HFFc6 (cell line): ENCODE data around the gene HOXB3. TPM values are rescaled to one million over a fixed set of nuclear protein-coding genes. Genes with fewer than 3 reads are reported as not detected.

ENCODE experiments used
- DNase-seq: peaks from one replicate; pipeline ENCODE4 v3.0.0-alpha.2; 2018
- H3K27ac Mint-ChIP-seq: 2 replicates; pipeline ENCODE4 v1.8.0; 2020; ENCODE audit warnings: mild to moderate bottlenecking, mixed read lengths
- H3K27me3 Mint-ChIP-seq: 2 replicates; pipeline ENCODE4 v1.8.0; 2021; ENCODE audit warnings: mild to moderate bottlenecking, moderate library complexity, mixed read lengths; ENCODE audit not compliant: insufficient read depth
- H3K36me3 Mint-ChIP-seq: 2 replicates; pipeline ENCODE4 v1.8.0; 2021; ENCODE audit warnings: low read depth, mixed read lengths
- H3K4me1 Mint-ChIP-seq: 2 replicates; pipeline ENCODE4 v1.8.0; 2020; ENCODE audit warnings: low read depth, mixed read lengths
- H3K4me3 Mint-ChIP-seq: 2 replicates; pipeline ENCODE4 v1.8.0; 2020; ENCODE audit warnings: mild to moderate bottlenecking, moderate library complexity, mixed read lengths
- H3K9me3 Mint-ChIP-seq: 2 replicates; pipeline ENCODE4 v1.8.0; 2020; ENCODE audit warnings: mild to moderate bottlenecking, mixed read lengths
- CTCF ChIP-seq: fragments of 200-600 bp; sonication (generic); IDR thresholded peaks from 2 replicates; pipeline ENCODE4 v1.5.0; 2021; ENCODE audit warnings: antibody characterized with exemption, mild to moderate bottlenecking
- total RNA-seq, 6 experiments: library from RNA; stranded (reverse); fragmentation: NEBNext Ultra II Directional; extraction: Animal tissue kit (Norgen Biotek cat#: 25700); gene quantifications; 2 replicates in 1 of 6; 3 replicates in 5 of 6; pipeline ENCODE4 v1.2.3, GENCODE V29; 2021

HOXB3 gene
- total RNA-seq, 6 experiments from 2014 or later: not detected

- no peaks in the 10 kb centered on the region for H3K36me3 Mint-ChIP-seq
- peaks cover 15% of the 10 kb centered on the region for H3K4me1 Mint-ChIP-seq
- no peak overlapping the region for H3K4me3 Mint-ChIP-seq
- H3K27ac Mint-ChIP-seq: no peak overlapping the region
- peak; percentile 80 for DNase-seq
- H3K27me3 Mint-ChIP-seq: peaks cover 12% of the 10 kb centered on the region
- no peak for TF ChIP-seq CTCF
- H3K9me3 Mint-ChIP-seq: no peaks in the 10 kb centered on the region
Measured at GRCh38 chr17:48505788-48506187, 84.3 kb downstream of the HOXB3 start.

GRCh38 chr17:48504953-48505352 lies 85.1 kb downstream of the HOXB3 start:
- H3K27ac Mint-ChIP-seq: no peak overlapping the region

GRCh38 chr17:48503747-48504146 lies 86.3 kb downstream of the HOXB3 start:
- DNase-seq: no peak
- no peak overlapping the region for H3K27ac Mint-ChIP-seq
- H3K4me3 Mint-ChIP-seq: no peak overlapping the region
- no peak for TF ChIP-seq CTCF
- no peaks in the 10 kb centered on the region for H3K36me3 Mint-ChIP-seq
- peaks cover 20% of the 10 kb centered on the region for H3K27me3 Mint-ChIP-seq
- peaks cover 29% of the 10 kb centered on the region for H3K4me1 Mint-ChIP-seq
- H3K9me3 Mint-ChIP-seq: no peaks in the 10 kb centered on the region

More at GRCh38 chr17:48504953-48505352, 85.1 kb downstream of the HOXB3 start:
- TF ChIP-seq CTCF: no peak
- no peaks in the 10 kb centered on the region for H3K36me3 Mint-ChIP-seq
- H3K4me3 Mint-ChIP-seq: no peak overlapping the region
- H3K27me3 Mint-ChIP-seq: peaks cover 18% of the 10 kb centered on the region
- peaks cover 23% of the 10 kb centered on the region for H3K4me1 Mint-ChIP-seq
- H3K9me3 Mint-ChIP-seq: no peaks in the 10 kb centered on the region
- no peak for DNase-seq

GRCh38 chr17:48502901-48503300 lies 87.1 kb downstream of the HOXB3 start:
- no peak for DNase-seq
- TF ChIP-seq CTCF: no peak
- H3K27me3 Mint-ChIP-seq: peaks cover 20% of the 10 kb centered on the region
- H3K9me3 Mint-ChIP-seq: no peaks in the 10 kb centered on the region
- H3K4me3 Mint-ChIP-seq: no peak overlapping the region
- peaks cover 29% of the 10 kb centered on the region for H3K4me1 Mint-ChIP-seq
- no peaks in the 10 kb centered on the region for H3K36me3 Mint-ChIP-seq
- H3K27ac Mint-ChIP-seq: no peak overlapping the region

- H3K36me3 Mint-ChIP-seq: no peaks in the 10 kb centered on the region
- H3K27me3 Mint-ChIP-seq: peaks cover 20% of the 10 kb centered on the region
- no peaks in the 10 kb centered on the region for H3K9me3 Mint-ChIP-seq
- H3K4me3 Mint-ChIP-seq: no peak overlapping the region
- H3K4me1 Mint-ChIP-seq: peaks cover 33% of the 10 kb centered on the region
- DNase-seq: no peak
- H3K27ac Mint-ChIP-seq: no peak overlapping the region
- TF ChIP-seq CTCF: no peak
Measured at GRCh38 chr17:48502312-48502711, 87.7 kb downstream of the HOXB3 start.
